GM19193 (cell line): ENCODE measurements around the gene CHST5.

ENCODE experiments used
- POLR2A ChIP-seq: IDR thresholded peaks from 4 replicates; pipeline ENCODE4 v1.6.1; 2011; ENCODE audit not compliant: insufficient read depth, insufficient read length; ENCODE audit errors: extremely low read depth

Gene CHST5

DNA sequence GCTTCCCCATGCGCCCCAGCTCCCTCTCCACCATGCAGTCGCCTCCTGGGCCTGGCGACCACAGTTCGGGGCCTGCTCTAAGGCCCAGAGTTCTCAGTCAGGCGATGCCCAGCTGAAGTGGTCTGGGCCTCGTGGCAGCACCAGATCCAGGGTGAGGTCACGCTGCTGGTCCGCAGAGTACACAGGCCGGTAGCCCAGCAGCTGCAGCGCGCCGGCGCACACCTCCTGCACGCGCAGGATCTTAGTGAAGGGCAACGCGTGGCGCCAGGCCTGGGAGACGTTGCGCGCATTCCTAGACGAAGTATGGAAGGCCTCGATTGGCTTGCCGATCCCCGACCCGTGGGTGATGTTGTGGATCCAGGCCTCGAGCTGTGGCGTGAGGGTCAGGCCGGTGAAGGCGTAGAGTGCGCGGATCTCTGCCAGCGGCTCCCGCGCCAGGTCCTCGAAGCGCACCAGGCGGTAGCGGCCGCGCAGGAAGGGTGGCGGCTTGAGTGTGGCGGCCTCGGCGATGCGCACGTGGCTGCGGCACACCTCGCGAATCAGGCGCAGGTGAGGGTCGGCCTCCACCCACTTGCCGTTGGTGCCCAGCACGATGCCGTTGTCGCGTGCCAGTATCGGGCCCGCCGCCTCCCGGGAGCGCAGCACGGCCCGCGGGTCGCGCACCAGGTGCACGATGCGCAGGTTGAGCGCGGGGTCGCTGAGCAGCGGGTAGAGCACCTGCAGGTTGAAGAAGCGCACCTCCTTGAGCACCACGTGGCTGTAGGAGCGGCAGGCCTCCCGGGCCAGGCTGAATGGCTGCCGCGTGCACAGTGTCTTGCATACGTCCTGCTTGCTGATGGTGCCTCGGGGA lies 6.6 kb downstream of the CHST5 start:
- TF ChIP-seq POLR2A, result no peak

DNA sequence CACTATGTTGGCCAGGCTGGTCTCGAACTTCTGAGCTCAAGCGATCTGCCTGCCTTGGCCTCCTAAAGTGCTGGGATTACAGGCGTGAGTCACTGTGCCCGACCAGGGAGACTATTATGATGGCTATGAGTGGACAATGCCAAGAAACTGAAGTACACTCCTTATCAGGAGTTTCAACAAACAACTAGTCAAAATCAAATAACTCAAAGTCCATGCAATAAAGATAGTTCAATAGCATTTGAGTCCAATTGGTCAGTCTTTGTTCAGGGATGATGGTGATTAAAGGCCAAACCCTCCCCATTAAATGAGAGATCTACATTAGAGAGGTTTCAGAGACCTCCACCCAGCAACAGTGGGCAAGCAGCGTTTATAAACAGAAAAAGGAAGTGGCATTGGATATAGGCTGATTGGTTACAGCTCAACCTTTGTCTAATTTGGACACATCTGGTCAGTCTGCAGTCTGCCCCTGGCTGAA lies 8.0 kb downstream of the CHST5 start:
- no peak for TF ChIP-seq POLR2A

DNA sequence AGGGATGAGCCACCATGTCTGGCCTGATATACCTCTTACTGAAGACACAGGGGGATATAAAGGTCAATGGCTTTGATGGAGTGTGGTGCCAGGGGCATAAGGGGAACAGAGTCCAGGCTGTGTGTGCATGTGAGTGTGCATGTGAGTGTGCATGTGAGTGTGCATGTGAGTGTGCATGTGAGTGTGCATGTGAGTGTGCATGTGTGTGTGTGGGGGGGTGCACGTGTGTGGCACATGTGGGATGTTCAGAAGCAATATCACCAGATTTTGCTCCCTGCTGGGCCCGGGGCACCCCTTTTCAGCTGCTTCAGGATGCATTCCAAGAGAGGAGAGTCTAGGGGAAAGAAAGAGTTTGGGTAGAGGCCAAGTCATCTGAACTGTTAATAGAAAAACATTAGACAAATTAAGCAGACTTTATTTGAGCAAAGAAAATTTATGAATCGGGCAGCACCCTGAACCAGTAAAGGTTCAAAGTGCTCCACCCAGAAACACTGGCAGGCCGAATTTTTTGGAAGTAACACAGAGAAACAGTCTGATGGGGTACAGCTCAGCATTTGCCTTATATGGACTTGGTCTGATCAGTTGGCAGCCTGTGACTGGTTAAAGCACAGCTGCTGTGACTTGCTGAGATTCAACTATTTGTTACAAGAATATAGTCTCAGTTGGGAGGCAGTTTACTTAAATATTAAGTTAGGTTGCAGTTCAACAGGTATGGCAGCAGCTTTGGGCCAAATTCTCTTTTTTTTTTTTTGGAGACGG lies 9.7 kb downstream of the CHST5 start:
- TF ChIP-seq POLR2A, result no peak

DNA sequence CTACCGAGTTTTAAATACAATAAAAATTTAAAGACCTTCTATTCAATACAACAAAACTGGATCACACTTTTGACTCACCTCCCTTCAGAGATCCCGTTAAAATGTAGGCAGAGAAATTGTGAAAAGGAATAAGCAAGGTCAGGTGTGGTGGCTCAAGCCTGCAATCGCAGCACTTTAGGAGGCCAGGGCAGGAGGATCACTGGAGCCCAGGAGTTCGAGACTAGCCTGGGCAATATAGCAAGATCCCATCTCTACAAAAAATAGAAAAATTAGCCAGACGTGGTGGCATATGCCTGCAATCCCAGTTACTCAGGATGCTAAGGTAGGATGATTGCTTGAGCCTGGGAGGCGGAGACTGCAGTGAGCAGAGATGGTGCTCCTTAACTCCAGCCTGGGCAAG lies 16.7 kb downstream of the CHST5 start:
- no peak for TF ChIP-seq POLR2A

- no peak for TF ChIP-seq POLR2A
These were observed 21.6 kb downstream of the CHST5 start for GRCh38 chr16:75514296-75514695.

GRCh38 chr16:75506574-75506973 lies 29.3 kb downstream of the CHST5 start:
- TF ChIP-seq POLR2A, result no peak

GRCh38 chr16:75506107-75506506 lies 29.8 kb downstream of the CHST5 start:
- no peak for TF ChIP-seq POLR2A

DNA sequence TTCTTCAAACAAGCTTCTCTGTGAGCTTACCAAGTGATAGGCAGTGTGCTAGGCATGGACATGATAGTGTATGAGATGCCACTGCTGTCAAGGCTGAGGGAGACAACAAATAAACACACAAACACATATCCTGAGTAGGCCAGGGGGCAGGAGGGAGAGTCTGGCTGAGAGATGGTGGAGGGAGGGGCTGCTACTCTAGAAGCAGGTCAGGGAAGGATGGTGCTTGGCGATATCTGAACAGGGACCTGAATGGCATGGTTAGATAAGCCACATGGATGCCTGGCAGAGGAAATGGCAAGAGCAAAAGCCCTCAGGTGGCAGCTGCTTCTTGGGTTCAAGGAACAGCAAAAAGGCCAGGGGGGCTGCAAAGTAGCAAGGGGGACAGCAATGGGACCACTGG lies 32.1 kb downstream of the CHST5 start:
- TF ChIP-seq POLR2A, result no peak

- no peak for TF ChIP-seq POLR2A
These were observed 32.8 kb downstream of the CHST5 start for GRCh38 chr16:75502916-75503605.

GRCh38 chr16:75501359-75501758 lies 34.5 kb downstream of the CHST5 start:
- TF ChIP-seq POLR2A, result no peak

GRCh38 chr16:75497558-75497957 lies 38.4 kb downstream of the CHST5 start:
- TF ChIP-seq POLR2A, result no peak

DNA sequence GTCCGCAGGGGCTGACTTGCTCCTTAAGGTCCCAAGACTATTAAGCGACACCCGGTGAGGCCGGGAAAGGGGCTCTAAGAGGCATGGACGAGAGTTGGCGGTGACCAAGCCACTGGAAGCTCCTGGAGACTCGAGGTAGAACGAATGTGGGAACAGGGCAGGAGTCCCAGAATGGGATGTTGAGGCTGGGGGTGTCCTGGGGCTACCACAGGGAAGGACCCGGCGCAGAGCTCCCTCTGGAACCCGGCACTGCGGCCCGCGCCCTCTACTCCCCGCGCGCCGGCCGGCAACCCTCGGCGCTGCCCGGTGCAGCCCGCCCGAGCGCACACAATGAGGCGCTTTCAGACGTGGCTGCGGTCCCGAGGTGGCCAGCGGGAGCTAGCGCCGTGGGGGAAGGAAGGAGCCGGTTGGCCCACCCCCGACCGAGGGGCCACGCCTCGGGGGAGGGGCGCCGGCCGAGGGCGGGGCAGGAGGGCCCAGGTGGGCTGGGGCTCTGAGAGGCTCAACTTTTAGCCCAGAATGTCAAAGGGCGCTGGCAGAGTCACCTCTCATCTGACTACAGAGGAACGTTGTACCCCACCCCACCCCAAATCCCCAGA lies 40.7 kb downstream of the CHST5 start, which contains the start of gene CHST6:
Gene CHST6 (minus strand): TSS at position 366 of the 599 bp plus-strand sequence. CDS start 15,613 bp downstream, outside the sequence.
- TF ChIP-seq POLR2A, result peak; percentile 50

GRCh38 chr16:75494661-75495075 lies 41.2 kb downstream of the CHST5 start:
- TF ChIP-seq POLR2A, result no peak

DNA sequence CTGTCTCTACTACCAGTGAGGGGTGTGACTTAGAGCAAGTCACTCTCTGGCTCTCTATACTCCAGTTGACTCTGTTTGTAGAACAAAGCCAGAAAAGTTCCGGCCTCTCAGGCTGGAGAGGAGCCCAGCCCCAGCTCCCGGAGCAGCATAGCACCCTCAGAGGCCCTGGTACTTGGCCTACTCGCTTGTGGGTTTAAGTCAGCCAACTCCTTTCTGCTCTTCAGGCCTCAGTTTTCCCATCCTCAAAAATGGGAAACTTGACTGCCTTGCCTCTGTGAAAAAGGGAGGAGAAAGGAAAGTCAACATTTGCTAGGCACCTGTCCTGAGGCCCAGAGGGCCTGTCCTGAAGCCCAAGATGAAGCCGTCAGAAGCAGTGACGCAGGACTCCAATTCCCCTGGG lies 41.7 kb downstream of the CHST5 start:
- no peak for TF ChIP-seq POLR2A

- no peak for TF ChIP-seq POLR2A
These were observed 44.0 kb downstream of the CHST5 start for GRCh38 chr16:75491876-75492275.

DNA sequence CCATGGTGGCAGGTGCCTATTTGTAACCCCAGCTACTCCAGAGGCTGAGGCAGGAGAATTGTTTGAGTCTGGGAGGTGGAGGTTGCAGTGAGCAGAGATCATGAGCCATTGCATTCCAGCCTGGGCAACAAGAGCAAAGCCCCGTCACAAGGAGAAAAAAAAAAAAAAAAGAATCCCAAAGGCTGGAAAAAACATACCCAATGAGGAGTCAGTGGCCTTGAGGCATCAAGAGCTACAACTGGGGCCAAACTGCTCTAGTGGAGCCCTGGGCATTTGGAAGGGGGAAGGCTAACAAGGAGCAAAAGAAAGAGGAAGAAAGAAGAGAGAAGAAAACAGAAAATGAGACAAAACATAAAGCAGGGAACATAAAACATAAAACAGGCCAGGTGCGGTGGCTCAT lies 47.6 kb downstream of the CHST5 start:
- TF ChIP-seq POLR2A, result no peak
